Measurements from ENCODE around the gene FECH. TPM values are rescaled to one million over a fixed set of nuclear protein-coding genes. Genes with fewer than 3 reads are reported as not detected.
"Not testable (repeated sequence)": the region's sequence is repeated elsewhere in the genome, so short reads cannot be mapped to it uniquely, and the experiment has no call there.

The FECH gene
- total RNA-seq, 1 donor from 2014 or later, result 33.0 TPM

DNA sequence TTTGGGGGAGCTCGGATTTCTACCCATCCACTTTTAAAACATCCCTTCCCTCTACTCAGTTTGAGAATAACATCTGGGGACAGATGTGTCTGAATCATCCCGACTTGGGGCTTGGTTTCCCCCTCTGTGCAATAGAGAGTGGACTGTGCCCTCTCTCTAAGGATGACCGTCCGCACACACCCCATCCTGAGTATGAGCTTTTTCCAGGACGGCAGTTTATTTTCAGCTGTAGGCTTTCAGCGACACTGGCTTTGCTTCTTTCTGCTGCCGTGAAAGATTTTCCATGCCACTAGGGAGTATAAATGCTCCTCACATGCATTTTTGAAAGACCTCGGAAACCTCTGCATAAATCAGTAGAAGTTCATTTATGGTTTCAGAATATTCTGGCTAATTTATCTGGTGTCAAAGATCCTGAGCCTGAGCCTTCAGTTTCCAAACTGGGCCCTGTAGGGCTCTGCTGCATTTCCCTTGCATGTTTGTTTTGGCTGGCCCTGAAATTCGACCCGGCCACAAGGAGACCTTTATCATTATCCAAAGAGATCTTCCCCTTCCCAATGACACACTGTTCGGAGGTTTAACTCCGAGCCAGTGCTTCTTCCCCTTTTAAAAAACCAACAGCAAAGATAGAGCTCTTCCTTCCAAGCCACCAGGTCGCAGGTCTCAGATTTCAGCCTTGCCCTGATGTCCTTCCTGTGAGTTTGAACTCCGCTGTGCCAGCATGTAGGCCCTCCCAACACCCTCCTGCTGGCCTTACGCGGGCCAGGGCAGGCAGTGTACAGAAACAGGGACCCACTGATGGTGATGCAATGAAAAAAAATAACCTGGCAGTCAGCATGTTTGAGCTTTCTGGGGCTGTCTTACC lies 53.3 kb downstream of the FECH start:
- Histone ChIP-seq H3K4me3 (no peak overlapping the region), H3K27me3 (no peaks in the 10 kb centered on the region), H3K4me1 (no peaks in the 10 kb centered on the region), H3K27ac (no peak overlapping the region), H3K36me3 (no peaks in the 10 kb centered on the region), H3K9me3 (no peaks in the 10 kb centered on the region)
- DNase-seq (ENCODE audit: low spot score in 2 of 2), result no peak
- TF ChIP-seq, protein P1, sequence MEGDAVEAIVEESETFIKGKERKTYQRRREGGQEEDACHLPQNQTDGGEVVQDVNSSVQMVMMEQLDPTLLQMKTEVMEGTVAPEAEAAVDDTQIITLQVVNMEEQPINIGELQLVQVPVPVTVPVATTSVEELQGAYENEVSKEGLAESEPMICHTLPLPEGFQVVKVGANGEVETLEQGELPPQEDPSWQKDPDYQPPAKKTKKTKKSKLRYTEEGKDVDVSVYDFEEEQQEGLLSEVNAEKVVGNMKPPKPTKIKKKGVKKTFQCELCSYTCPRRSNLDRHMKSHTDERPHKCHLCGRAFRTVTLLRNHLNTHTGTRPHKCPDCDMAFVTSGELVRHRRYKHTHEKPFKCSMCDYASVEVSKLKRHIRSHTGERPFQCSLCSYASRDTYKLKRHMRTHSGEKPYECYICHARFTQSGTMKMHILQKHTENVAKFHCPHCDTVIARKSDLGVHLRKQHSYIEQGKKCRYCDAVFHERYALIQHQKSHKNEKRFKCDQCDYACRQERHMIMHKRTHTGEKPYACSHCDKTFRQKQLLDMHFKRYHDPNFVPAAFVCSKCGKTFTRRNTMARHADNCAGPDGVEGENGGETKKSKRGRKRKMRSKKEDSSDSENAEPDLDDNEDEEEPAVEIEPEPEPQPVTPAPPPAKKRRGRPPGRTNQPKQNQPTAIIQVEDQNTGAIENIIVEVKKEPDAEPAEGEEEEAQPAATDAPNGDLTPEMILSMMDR (IDR thresholded peaks at IDR 0.05), result no peak
- intact Hi-C loops (cut with DNase I), result no loop called here

DNA sequence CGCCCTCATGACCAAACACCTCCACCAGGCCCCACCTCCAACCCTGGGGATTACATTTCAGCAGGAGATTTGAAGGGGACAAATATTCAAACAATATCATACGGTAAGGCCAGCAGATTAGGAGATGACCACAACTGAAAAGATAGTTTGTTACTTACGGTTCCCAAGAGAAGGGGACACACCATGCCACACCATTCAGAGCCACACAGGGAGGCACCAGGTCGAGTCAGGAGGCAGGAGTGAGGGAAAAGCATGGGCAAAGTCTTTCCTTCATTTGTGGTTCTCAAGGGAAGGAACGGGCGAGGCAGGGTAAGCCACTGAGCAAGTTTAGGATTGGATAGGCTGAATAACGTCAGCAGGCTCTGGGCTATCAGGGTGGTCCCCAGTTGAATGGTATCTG lies 57.4 kb downstream of the FECH start:
- Histone ChIP-seq H3K27ac (no peak overlapping the region), H3K27me3 (no peaks in the 10 kb centered on the region), H3K9me3 (no peaks in the 10 kb centered on the region), H3K4me1 (no peaks in the 10 kb centered on the region), H3K36me3 (no peaks in the 10 kb centered on the region), H3K4me3 (no peak overlapping the region)
- TF ChIP-seq, protein P1 (IDR thresholded peaks at IDR 0.05), result no peak
- no peak for DNase-seq (ENCODE audit: low spot score in 2 of 2)
- intact Hi-C loops (cut with DNase I), result loop anchor here (10.0 kb wide), 1 partner anchor 64 kb away; no protein-coding TSS in a partner anchor

DNA sequence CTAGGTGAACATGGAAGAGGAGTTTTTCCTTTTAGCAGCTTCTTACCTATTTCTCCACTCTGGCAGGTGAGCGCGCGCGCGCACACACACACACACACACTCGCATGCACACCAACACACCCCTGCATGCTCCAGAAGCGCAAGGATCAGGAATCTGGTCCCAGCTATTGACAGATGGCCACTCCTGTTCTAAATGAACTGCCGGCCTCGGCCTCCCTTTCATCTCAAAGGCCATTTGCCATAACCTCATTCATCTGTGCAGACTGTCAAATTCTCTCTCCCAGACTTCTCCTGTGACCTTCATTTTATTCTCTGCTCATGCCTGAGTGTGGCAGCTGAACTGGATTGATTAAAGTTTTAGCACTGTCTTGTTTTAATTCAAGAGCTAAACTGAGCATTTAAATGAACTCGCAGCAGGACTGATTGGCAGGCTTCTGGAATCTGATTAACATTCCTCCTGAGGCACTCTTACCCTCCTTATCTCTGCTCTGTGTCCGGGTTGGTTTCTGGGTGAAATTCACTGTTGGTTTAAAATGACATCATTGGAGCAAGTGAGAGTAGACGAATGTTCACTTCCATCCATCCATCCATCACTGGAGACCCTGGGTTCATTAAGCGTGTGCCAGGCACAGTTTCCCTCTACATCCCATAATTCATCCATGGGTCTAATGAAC lies 58.8 kb downstream of the FECH start:
- Histone ChIP-seq H3K27me3 (no peaks in the 10 kb centered on the region), H3K4me3 (no peak overlapping the region), H3K4me1 (no peaks in the 10 kb centered on the region), H3K36me3 (no peaks in the 10 kb centered on the region), H3K9me3 (no peaks in the 10 kb centered on the region), H3K27ac (no peak overlapping the region)
- intact Hi-C loops (cut with DNase I), result loop anchor here (10.0 kb wide), 1 partner anchor 63 kb away; no protein-coding TSS in a partner anchor
- no peak for DNase-seq (ENCODE audit: low spot score in 2 of 2)
- TF ChIP-seq, protein P1 (IDR thresholded peaks at IDR 0.05), result no peak

DNA sequence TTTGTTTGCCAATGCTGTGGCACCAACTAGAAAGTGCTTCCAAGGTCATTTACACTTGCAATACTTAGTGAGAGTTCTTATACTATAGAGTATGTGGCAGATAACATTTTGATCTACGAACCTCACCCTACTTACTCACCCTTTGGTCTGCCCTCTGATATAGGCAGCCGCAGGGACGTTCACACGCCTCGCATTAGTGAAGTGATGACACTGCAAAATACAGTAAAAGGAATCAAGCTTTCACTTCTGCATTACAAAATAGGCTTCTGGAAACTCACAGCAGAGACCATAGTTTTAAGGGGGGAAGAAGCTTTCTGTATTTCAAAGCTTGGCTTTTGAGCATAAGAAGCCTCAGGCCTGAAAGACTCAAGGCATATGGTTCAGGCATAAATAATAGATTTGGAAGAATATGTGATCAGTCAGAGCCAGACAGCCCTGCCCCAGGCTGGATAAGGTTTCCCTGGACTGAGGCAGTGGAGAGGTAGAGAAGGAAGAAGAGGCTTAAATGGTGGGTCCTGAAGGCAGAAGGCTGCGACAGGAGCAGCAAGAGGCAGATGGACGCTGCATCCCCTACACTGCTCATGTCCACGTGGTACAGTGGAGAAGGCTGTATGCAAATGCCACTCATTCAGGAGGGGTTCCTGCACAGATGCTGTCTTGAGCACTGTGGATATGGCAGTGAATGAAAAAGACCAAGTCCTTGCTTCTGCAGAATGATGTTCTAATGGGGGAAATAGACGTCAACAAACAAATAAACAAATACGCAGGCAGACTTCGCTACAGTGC lies 63.1 kb downstream of the FECH start:
- H3K27me3 ChIP-seq, result no peaks in the 10 kb centered on the region
- DNase-seq (ENCODE audit: low spot score in 2 of 2), result no peak
- intact Hi-C loops (cut with DNase I), result loop anchor here (10.0 kb wide), 1 partner anchor 59 kb away; no protein-coding TSS in a partner anchor
- no peaks in the 10 kb centered on the region for H3K36me3 ChIP-seq
- H3K27ac ChIP-seq, result no peak overlapping the region
- H3K9me3 ChIP-seq, result no peaks in the 10 kb centered on the region
- TF ChIP-seq, protein P1 (IDR thresholded peaks at IDR 0.05), result no peak
- H3K4me1 ChIP-seq, result no peaks in the 10 kb centered on the region
- H3K4me3 ChIP-seq, result no peak overlapping the region

DNA sequence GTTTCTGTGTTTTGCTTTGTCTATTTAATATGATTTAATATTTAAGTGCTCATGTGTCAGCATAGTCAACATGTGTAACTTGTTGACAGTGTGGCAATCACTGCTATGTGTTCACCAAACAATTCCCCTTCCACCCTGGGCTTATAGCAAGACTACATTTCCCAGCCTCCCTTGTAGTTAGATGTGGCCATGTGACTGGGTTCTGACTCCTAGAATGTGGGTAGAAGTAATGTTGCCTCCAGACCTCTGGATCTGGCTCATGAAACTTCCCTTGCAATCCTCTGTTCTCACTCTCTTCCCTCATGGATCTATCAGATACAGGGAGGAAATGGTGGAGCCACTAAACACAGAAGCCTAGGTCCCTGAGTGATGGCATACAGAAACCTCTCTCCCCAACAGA lies 64.2 kb downstream of the FECH start:
- not testable (repeated sequence) for H3K4me1 ChIP-seq; H3K9me3 ChIP-seq; H3K27ac ChIP-seq; DNase-seq (ENCODE audit: low spot score in 2 of 2); H3K4me3 ChIP-seq; H3K27me3 ChIP-seq; H3K36me3 ChIP-seq
- intact Hi-C loops (cut with DNase I), result loop anchor here (10.0 kb wide), 1 partner anchor 58 kb away; no protein-coding TSS in a partner anchor
